Right lobe of liver (tissue), 4 donors: ENCODE results near the gene PRR15L.

Experiments
- CTCF ChIP-seq, 4 donors: fragments of 200-600 bp in 3 of 4; fragments of 450-650 bp in 1 of 4; IDR thresholded peaks; one replicate each; pipeline versions ENCODE4 v1.5.1 to v1.8.0; 2016 to 2022; ENCODE audit warnings: antibody characterized with exemption in 4 of 4, mild to moderate bottlenecking in 2 of 4
- POLR2A ChIP-seq: fragments of 450-650 bp; IDR thresholded peaks from one replicate; pipeline ENCODE4 v1.6.1; 2017; ENCODE audit warnings: antibody characterized with exemption, mild to moderate bottlenecking
- donor health status: DM: no; HTN: no; CAD: no.
- donor health status: DM: no; HTN: no; CAD: no.
- donor health status: DM: no; HTN: yes; CAD: no.

- TF ChIP-seq CTCF (IDR thresholded peaks at IDR 0.05), result no peak
- TF ChIP-seq POLR2A, result no peak
These were observed 29.3 kb downstream of the PRR15L start for GRCh38 chr17:47928415-47928814.
